Skeletal muscle satellite cell (primary cell): Measurements from ENCODE around the gene NARS2.

Experiments
- H3K27me3 ChIP-seq: 2 replicates; pipeline ENCODE4 v1.7.0; 2013; ENCODE audit warnings: low read length; ENCODE audit not compliant: control insufficient read depth, insufficient read depth
- H3K36me3 ChIP-seq: 2 replicates; pipeline ENCODE4 v1.7.0; 2013; ENCODE audit warnings: mild to moderate bottlenecking, control low read depth, low read length; ENCODE audit not compliant: insufficient read depth
- H3K4me1 ChIP-seq: 2 replicates; pipeline ENCODE4 v1.7.0; 2013; ENCODE audit warnings: low read length; ENCODE audit not compliant: control insufficient read depth, insufficient read depth
- H3K4me2 ChIP-seq: 2 replicates; pipeline ENCODE4 v1.7.0; 2013; ENCODE audit warnings: mild to moderate bottlenecking, low read length
- H3K4me3 ChIP-seq: 2 replicates; pipeline ENCODE4 v1.7.0; 2013; ENCODE audit warnings: low read length
- H3K9ac ChIP-seq: 2 replicates; pipeline ENCODE4 v1.7.0; 2013; ENCODE audit warnings: mild to moderate bottlenecking, low read depth, low read length, moderate library complexity
- H3K9me3 ChIP-seq: replicated peaks from 2 replicates; pipeline ENCODE4 v1.7.0; 2013; ENCODE audit warnings: mild to moderate bottlenecking, control low read depth, low read length

The NARS2 gene

GRCh38 chr11:78429209-78429608 is 145.5 kb downstream of the NARS2 start:
- H3K9ac ChIP-seq = no peak overlapping the region
- H3K4me3 ChIP-seq = no peak overlapping the region
- peaks cover 6% of the 10 kb centered on the region for H3K4me1 ChIP-seq
- no peaks in the 10 kb centered on the region for H3K36me3 ChIP-seq
- H3K27me3 ChIP-seq = no peaks in the 10 kb centered on the region
- H3K4me2 ChIP-seq = no peak overlapping the region
- H3K9me3 ChIP-seq = no peaks in the 10 kb centered on the region

- Histone ChIP-seq H3K4me3 (no peak overlapping the region), H3K36me3 (no peaks in the 10 kb centered on the region), H3K4me1 (peaks cover 6% of the 10 kb centered on the region), H3K9ac (no peak overlapping the region), H3K4me2 (no peak overlapping the region), H3K9me3 (no peaks in the 10 kb centered on the region), H3K27me3 (no peaks in the 10 kb centered on the region)
Measured at GRCh38 chr11:78428773-78429172, 145.9 kb downstream of the NARS2 start.

GRCh38 chr11:78428266-78428636 is 146.4 kb downstream of the NARS2 start:
- Histone ChIP-seq H3K9me3 (no peaks in the 10 kb centered on the region), H3K27me3 (no peaks in the 10 kb centered on the region), H3K9ac (no peak overlapping the region), H3K4me2 (no peak overlapping the region), H3K4me3 (no peak overlapping the region), H3K4me1 (peaks cover 6% of the 10 kb centered on the region), H3K36me3 (no peaks in the 10 kb centered on the region)

- peaks cover 6% of the 10 kb centered on the region for H3K4me1 ChIP-seq
- H3K4me2 ChIP-seq = no peak overlapping the region
- no peak overlapping the region for H3K4me3 ChIP-seq
- H3K9me3 ChIP-seq = no peaks in the 10 kb centered on the region
- no peaks in the 10 kb centered on the region for H3K36me3 ChIP-seq
- H3K27me3 ChIP-seq = no peaks in the 10 kb centered on the region
- no peak overlapping the region for H3K9ac ChIP-seq
Measured at GRCh38 chr11:78427615-78428265, 146.9 kb downstream of the NARS2 start.

- H3K36me3 ChIP-seq = no peaks in the 10 kb centered on the region
- H3K9me3 ChIP-seq = no peaks in the 10 kb centered on the region
- H3K4me1 ChIP-seq = peaks cover 6% of the 10 kb centered on the region
- no peak overlapping the region for H3K4me2 ChIP-seq
- no peak overlapping the region for H3K4me3 ChIP-seq
- H3K27me3 ChIP-seq = no peaks in the 10 kb centered on the region
- H3K9ac ChIP-seq = no peak overlapping the region
Measured at GRCh38 chr11:78426845-78427244, 147.8 kb downstream of the NARS2 start.

- Histone ChIP-seq H3K4me2 (no peak overlapping the region), H3K4me3 (no peak overlapping the region), H3K9ac (no peak overlapping the region), H3K4me1 (peaks cover 13% of the 10 kb centered on the region), H3K9me3 (no peaks in the 10 kb centered on the region), H3K36me3 (no peaks in the 10 kb centered on the region), H3K27me3 (no peaks in the 10 kb centered on the region)
Measured at GRCh38 chr11:78425399-78426070, 149.1 kb downstream of the NARS2 start.

GRCh38 chr11:78424334-78425270 is 150.1 kb downstream of the NARS2 start:
- Histone ChIP-seq H3K27me3 (no peaks in the 10 kb centered on the region), H3K4me3 (no peak overlapping the region), H3K4me1 (peaks cover 22% of the 10 kb centered on the region), H3K9ac (no peak overlapping the region), H3K4me2 (no peak overlapping the region), H3K36me3 (no peaks in the 10 kb centered on the region), H3K9me3 (no peaks in the 10 kb centered on the region)

GRCh38 chr11:78423241-78423640 is 151.4 kb downstream of the NARS2 start:
- no peaks in the 10 kb centered on the region for H3K27me3 ChIP-seq
- H3K9me3 ChIP-seq = no peaks in the 10 kb centered on the region
- H3K9ac ChIP-seq = no peak overlapping the region
- H3K36me3 ChIP-seq = no peaks in the 10 kb centered on the region
- H3K4me3 ChIP-seq = no peak overlapping the region
- no peak overlapping the region for H3K4me2 ChIP-seq
- peaks cover 34% of the 10 kb centered on the region for H3K4me1 ChIP-seq

GRCh38 chr11:78420796-78421209 is 153.9 kb downstream of the NARS2 start:
- no peaks in the 10 kb centered on the region for H3K27me3 ChIP-seq
- H3K4me1 ChIP-seq = peaks cover 46% of the 10 kb centered on the region
- no peaks in the 10 kb centered on the region for H3K9me3 ChIP-seq
- no peak overlapping the region for H3K9ac ChIP-seq
- peak overlapping the region; percentile 10 for H3K4me3 ChIP-seq
- H3K36me3 ChIP-seq = no peaks in the 10 kb centered on the region
- peak overlapping the region; percentile 89 for H3K4me2 ChIP-seq

- H3K9ac ChIP-seq = peak overlapping the region; percentile 24
- H3K27me3 ChIP-seq = no peaks in the 10 kb centered on the region
- H3K4me2 ChIP-seq = peak overlapping the region; percentile 89
- no peaks in the 10 kb centered on the region for H3K36me3 ChIP-seq
- no peaks in the 10 kb centered on the region for H3K9me3 ChIP-seq
- H3K4me1 ChIP-seq = peaks cover 46% of the 10 kb centered on the region
- H3K4me3 ChIP-seq = peak overlapping the region; percentile 10
Measured at GRCh38 chr11:78420255-78420764, 154.4 kb downstream of the NARS2 start.

- Histone ChIP-seq H3K4me3 (no peak overlapping the region), H3K27me3 (no peaks in the 10 kb centered on the region), H3K9me3 (no peaks in the 10 kb centered on the region), H3K4me2 (peak overlapping the region; percentile 89), H3K9ac (no peak overlapping the region), H3K4me1 (peaks cover 40% of the 10 kb centered on the region), H3K36me3 (no peaks in the 10 kb centered on the region)
Measured at GRCh38 chr11:78419327-78419726, 155.3 kb downstream of the NARS2 start.
